ENCODE measurements around the gene SERPINE2. TPM values are rescaled to one million over a fixed set of nuclear protein-coding genes. Genes with fewer than 3 reads are reported as not detected.
"Not testable (repeated sequence)": the region's sequence is repeated elsewhere in the genome, so short reads cannot be mapped to it uniquely, and the experiment has no call there.

SERPINE2 gene
- total RNA-seq, 2 donors from 2014 or later = 1.6 to 4.4 TPM

GRCh38 chr2:223944166-223944702 is 94.9 kb downstream of the SERPINE2 start:
- no peaks in the 10 kb centered on the region for H3K9me3 ChIP-seq
- intact Hi-C loops (cut with DNase I) = no loop called here
- 0% methylated on average over 26 to 45 of the region's 46 CpGs for WGBS, 2 donors
- H3K4me3 ChIP-seq = peak overlapping the region; percentile 33 to 92
- peak; percentile 39 for ATAC-seq
- no peaks in the 10 kb centered on the region for H3K27me3 ChIP-seq
- H3K36me3 ChIP-seq (replicated peaks in 1 of 2; ENCODE audit: insufficient read depth in 1 of 2, low read depth in 2 of 2) = no peaks in the 10 kb centered on the region
- peak; percentile 28 to 55 (median 39) for DNase-seq
- H3K27ac ChIP-seq = peak overlapping the region; percentile 73 to 88 (median 82)
- TF ChIP-seq CTCF (IDR thresholded peaks at IDR 0.05) (no peak), POLR2A (IDR thresholded peaks at IDR 0.05) (peak in 2 of 3 donors; percentile 14 to 22)
- peaks cover 36% of the 10 kb centered on the region for H3K4me1 ChIP-seq

DNA sequence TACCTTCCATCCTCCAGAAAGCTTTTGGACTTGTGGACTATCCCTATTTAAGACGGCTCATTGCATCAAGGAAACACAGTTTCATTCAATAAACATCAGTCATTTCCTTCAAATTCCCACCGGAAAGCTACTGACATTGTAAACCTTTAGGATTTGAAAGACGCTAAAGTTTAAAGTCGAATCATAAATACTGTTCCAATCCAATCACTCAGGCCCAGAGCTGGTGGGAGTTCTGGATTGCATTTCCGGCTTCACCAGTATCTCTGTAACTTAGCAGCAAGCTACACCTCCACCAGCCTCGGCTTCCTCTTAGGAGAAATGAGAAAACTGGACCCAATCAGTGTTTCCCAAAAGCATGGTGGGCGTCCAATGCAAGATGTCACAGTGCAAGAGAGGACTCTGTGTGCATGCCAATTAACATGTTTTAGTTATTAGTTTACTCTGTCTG is 95.5 kb downstream of the SERPINE2 start:
- DNase-seq = peak in 3 of 4 donors; percentile 25 to 43 (median 42)
- peaks cover 40% of the 10 kb centered on the region for H3K4me1 ChIP-seq
- peak; percentile 33 for ATAC-seq
- intact Hi-C loops (cut with DNase I) = no loop called here
- H3K4me3 ChIP-seq = peak overlapping the region in 1 of 2 donors; percentile 92
- no peaks in the 10 kb centered on the region for H3K27me3 ChIP-seq
- TF ChIP-seq CTCF (IDR thresholded peaks at IDR 0.05) = no peak
- no peak for TF ChIP-seq POLR2A (IDR thresholded peaks at IDR 0.05)
- 7 to 14% methylated on average over 7 of the region's 7 CpGs for WGBS, 2 donors
- H3K9me3 ChIP-seq = no peaks in the 10 kb centered on the region
- peak overlapping the region in 3 of 4 donors; percentile 73 to 88 (median 87) for H3K27ac ChIP-seq
- H3K36me3 ChIP-seq (replicated peaks in 1 of 2; ENCODE audit: insufficient read depth in 1 of 2, low read depth in 2 of 2) = no peaks in the 10 kb centered on the region

- no peak for TF ChIP-seq CTCF (IDR thresholded peaks at IDR 0.05)
- TF ChIP-seq POLR2A (IDR thresholded peaks at IDR 0.05) = no peak
- 40 to 44% methylated on average over 1 of the region's 1 CpG for WGBS, 2 donors
- Histone ChIP-seq H3K27ac (peak overlapping the region in 3 of 4 donors; percentile 73 to 88 (median 87)), H3K36me3 (replicated peaks in 1 of 2; ENCODE audit: insufficient read depth in 1 of 2, low read depth in 2 of 2) (no peaks in the 10 kb centered on the region), H3K4me3 (no peak overlapping the region), H3K4me1 (peaks cover 44% of the 10 kb centered on the region), H3K9me3 (no peaks in the 10 kb centered on the region), H3K27me3 (no peaks in the 10 kb centered on the region)
- intact Hi-C loops (cut with DNase I) = no loop called here
- no peak for DNase-seq
- no peak for ATAC-seq
These were observed 96.0 kb downstream of the SERPINE2 start for GRCh38 chr2:223943135-223943534.

DNA sequence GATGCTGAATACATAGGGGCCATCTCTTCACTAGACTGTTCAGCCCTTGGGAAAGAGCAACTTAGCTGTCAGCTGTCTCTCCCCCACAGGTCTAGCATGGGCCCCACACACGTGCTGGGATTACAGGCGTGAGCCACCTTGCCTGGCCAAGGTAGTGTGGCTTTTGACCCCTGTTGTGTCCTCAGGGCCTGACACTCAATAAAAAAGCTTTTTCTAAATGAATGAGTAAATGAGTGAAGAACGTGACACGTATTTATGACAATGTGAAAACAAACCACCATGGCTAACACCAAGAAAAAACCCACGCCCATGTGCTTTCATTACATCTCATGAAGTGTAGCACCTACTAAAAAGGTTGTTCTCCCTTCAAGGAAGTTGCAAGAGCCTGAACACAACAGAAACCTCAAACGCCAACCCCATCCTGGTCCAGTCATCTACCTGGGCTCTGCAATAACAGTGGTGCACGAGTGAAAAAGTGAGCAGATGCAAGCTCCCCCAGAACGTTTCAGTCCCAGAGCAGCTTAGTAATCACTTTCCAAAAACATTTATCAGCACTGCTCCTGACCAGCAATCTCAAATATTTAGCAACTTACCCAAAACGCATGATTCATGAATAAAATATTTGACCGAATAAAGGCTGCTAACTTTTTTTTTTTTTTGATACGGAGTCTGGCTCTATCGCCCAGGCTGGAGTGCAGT is 97.4 kb downstream of the SERPINE2 start:
- Histone ChIP-seq H3K27ac (no peak overlapping the region), H3K27me3 (no peaks in the 10 kb centered on the region), H3K4me3 (no peak overlapping the region), H3K9me3 (no peaks in the 10 kb centered on the region), H3K36me3 (replicated peaks in 1 of 2; ENCODE audit: insufficient read depth in 1 of 2, low read depth in 2 of 2) (no peaks in the 10 kb centered on the region), H3K4me1 (peaks cover 49% of the 10 kb centered on the region)
- no peak for DNase-seq
- intact Hi-C loops (cut with DNase I) = no loop called here
- no peak for TF ChIP-seq CTCF (IDR thresholded peaks at IDR 0.05)
- TF ChIP-seq POLR2A (IDR thresholded peaks at IDR 0.05) = no peak
- WGBS, 2 donors = 48 to 53% methylated on average over 12 of the region's 12 CpGs
- ATAC-seq = no peak

- peaks cover 72% of the 10 kb centered on the region for H3K4me1 ChIP-seq
- H3K36me3 ChIP-seq (replicated peaks in 1 of 2; ENCODE audit: insufficient read depth in 1 of 2, low read depth in 2 of 2); H3K27me3 ChIP-seq; ATAC-seq; intact Hi-C loops (cut with DNase I); H3K27ac ChIP-seq; H3K4me3 ChIP-seq; H3K9me3 ChIP-seq; DNase-seq: not testable (repeated sequence)
- 29 to 45% methylated on average over 2 of the region's 2 CpGs for WGBS, 2 donors
These were observed 99.6 kb downstream of the SERPINE2 start for GRCh38 chr2:223939438-223939837.

Measured in body of pancreas (tissue), 4 donors.